8988T (cell line): ENCODE data around the gene RUNX1.

Experiments used
- DNase-seq: peaks from one replicate; pipeline ENCODE4 v3.0.0; 2011

The RUNX1 gene

DNA sequence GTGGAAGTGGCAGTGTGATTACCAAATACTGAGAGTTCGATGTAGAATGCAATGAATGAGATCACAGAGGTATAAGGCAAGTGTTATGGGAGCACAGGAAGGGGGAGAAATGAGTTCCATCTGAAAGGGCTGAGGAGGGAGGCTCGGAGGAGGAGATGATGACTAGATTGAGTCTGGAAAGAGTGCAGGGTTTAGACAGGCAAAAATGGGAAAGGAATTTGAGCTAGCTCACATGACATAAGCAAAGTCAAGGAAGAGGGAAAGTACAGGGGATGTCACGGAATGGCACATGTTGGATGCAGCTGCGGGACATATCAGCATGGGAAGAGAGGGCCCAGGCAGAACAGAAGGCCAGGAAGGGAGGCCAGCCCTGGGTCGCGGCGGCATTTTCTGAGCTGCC is 132.7 kb downstream of the RUNX1 start:
- no peak for DNase-seq

DNA sequence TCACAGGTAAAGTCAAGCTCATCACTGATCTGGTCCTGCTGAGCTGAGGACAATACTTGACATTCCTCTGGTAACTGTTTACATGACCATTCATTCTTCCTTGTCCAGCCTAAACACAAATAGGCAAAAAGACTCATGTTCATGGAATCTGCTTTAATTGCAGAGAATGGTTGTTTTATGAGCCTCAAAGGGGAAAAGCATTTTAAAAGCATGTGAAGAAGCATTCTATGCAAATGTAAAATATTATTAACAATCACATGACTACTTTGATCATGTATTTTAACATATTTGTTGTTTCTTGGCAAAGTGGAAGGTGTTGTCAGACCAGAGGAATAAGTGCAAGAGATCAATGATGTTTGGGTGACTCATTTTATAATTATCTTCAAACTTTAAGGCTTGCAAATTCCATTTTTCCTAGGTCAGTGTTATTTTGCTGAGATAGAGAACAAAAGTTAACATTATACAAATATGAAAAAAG is 133.7 kb downstream of the RUNX1 start:
- no peak for DNase-seq

DNA sequence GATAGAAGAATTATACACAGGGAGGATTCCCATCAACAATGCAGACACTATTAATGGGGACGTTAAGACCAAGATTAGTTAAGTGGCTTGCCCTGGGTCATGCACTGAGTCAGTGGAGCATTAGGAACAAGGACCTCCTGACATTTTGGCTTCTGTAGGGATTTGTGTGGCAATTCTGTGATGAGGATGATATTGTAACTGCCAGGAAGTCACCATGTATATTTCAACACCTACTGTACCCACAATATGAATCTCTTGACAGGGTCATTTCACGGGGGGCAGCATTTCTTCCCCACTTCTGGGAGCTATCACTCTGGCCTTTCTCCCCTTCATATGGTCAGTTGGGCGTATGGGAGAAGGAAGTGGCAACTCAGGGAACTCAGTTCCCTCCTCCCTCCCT is 134.9 kb downstream of the RUNX1 start:
- DNase-seq = no peak

DNA sequence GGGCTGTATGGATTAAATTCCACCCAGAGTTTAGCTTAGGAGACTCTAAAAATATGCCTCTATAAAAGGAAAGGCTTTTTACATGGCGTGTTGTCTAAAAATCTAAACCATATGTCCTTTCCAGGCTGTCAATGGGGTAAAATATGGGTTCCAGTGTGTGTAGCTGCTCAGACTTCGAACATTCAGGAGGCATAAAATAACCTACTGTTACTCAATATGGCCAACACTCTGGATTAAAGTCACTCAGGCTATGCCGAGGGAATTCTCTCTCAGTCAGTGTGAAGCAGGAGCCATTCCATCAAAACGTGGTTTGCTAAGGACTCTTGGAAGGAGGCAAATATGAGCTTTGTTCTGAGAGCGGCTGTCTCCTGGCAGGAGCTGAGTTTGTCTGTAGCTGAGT is 135.3 kb downstream of the RUNX1 start:
- DNase-seq = no peak

GRCh38 chr21:34912022-34912945 is 136.8 kb downstream of the RUNX1 start:
- DNase-seq = no peak

DNA sequence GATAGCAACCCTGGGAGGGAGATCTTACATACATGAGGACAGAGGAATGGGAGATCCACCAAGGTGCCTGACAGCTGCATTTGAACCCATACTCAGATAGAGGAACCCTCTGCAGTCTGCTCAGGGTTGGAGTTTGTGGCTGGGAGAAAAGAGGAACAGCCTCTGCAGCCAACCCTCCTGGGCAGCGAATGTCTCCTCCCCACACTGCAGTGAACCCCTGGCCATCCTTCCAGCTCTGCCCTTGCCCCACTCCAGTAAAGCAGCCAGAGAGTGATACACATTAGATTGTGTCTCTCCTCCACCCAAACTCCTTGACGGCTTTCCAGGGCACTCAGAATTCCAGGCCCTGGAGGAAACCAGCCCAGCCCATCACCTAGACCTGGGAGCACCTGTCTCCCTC is 137.7 kb downstream of the RUNX1 start:
- no peak for DNase-seq

GRCh38 chr21:34910396-34910795 is 138.7 kb downstream of the RUNX1 start:
- DNase-seq = no peak

GRCh38 chr21:34909492-34910292 is 139.4 kb downstream of the RUNX1 start:
- no peak for DNase-seq

- no peak for DNase-seq
These were observed 140.6 kb downstream of the RUNX1 start for GRCh38 chr21:34908419-34909055.

- no peak for DNase-seq
These were observed 141.4 kb downstream of the RUNX1 start for GRCh38 chr21:34907461-34908418.

DNA sequence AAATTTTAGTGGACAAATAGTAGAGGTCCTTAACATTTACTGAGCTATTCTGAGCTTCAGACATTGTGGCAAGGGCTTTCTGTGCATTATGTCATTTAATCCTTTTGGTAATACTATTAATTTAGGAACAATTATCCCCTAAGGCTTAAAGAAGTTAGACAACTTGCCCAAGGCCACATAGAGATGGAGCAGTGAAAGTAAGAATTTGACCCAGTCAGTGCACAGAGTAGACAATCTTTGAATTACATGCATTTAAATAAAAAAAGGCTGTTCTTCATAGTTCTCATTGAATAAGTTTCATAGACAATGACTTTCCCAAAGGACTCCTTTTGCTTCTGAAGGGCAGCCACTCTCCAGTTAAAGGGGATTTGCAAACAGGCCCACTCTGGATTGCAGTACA is 142.7 kb downstream of the RUNX1 start:
- no peak for DNase-seq

DNA sequence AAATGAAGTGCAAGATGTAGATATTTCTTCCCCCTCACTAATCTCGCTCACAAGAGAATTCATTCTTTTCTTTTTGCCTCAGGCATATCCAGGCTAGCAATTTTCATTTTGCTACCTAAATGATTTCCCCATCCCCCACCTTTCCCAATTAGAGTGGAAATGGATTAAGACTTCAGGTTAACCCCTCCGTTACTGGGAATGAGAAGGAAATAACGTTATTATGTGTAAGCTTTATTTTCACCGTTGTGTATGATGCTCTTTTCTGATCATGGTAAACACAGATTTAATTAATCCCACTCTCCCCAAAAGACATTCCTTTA is 143.9 kb downstream of the RUNX1 start:
- DNase-seq = no peak

GRCh38 chr21:34904526-34905217 is 144.4 kb downstream of the RUNX1 start:
- no peak for DNase-seq

DNA sequence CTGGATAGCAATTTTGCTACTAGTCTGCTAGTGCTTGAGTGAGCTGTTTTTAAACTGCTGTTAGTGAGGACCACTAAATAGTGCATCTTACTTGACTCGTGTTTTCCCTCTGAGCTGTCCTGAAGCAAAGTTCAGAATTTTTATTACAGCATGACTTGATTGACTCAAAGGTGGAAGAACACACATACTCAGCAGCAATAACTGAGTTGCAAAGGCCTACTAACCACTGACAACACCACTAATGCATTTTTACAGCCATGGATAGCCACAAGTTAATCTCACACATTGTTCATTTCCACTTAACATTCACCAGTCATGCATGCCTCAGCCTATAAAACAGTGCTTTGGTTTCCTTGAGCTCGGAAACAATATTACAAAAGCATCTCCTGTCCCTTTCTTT is 148.7 kb downstream of the RUNX1 start:
- DNase-seq = no peak

- DNase-seq = no peak
These were observed 149.3 kb downstream of the RUNX1 start for GRCh38 chr21:34899760-34900159.

DNA sequence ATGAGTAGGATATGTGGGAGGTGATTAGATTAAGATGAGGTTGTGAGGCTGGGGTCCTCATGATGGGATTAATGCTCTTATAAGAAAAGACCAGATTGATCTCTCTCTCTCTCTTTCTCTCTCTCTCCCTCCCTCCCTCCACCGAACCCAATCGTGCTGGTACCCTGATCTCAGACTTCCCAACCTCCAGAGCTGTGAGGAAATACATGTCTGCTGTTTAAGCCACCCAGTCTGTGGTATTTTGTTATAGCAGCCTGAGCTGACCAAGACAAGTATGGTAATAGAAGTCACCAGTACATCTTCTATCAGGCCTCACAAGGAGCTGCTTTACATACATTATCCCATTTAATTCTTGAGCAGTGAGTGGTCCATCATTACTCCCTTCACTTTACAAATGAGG is 149.8 kb downstream of the RUNX1 start:
- DNase-seq = no peak

DNA sequence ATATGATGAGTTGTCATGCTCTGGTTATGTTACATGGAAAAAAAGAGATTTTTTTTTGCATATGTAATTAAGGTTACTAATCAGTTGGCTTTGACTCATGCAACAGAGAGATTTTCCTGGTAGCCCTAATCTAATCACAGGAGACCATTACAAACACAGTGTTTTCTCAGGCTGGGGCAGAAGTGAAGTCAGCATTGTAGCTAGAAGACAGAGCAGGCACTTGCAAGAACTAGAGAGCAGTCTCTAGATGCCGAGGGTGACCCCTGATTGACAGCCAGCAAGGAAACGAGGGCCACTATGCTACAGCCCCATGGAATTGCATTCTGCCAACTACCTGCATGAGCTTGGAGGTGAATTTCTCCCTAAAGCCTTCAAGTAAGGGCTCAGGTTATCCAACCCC is 151.3 kb downstream of the RUNX1 start:
- no peak for DNase-seq

DNA sequence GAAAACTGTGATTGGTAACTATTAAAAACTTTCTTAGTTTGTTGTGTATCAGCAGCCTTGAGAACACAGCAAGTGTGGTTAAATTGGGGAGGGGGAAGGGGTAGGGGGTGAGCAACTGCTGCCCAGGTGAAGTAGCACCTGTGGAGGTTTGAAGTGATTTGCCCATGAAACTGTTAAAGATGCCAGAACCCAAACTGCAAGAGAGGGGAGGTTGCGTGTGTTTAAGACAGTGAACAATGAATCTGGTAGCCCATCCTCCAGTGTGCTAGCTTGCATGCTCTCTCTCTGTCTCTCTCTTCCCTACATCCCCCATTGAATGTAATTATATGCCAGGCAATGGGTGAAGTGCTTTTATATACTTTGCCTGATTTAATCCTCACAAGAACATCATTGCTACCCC is 154.7 kb downstream of the RUNX1 start:
- no peak for DNase-seq

DNA sequence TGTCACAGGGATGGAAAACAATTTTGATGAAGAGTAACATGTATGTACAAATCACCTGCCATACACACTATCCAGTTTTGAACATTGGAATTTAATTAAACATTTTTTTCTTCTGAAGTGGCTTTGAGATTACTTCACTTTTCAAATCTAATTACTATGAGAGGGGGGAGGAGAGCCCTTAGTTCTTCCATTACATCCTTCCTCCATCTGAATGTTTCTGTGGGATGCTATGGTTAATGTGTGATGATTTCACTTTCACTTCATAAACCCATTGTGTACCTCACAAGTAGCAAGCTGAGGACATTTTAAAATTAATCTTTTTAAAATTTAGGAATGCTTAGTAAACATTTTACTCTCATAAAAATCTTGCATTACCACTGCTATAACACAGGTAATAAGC is 156.9 kb downstream of the RUNX1 start:
- DNase-seq = no peak

- no peak for DNase-seq
These were observed 157.5 kb downstream of the RUNX1 start for GRCh38 chr21:34891613-34891943.

GRCh38 chr21:34890724-34891612 is 158.1 kb downstream of the RUNX1 start:
- no peak for DNase-seq
